NCI-H510A (cell line): Measurements from ENCODE around the gene NTNG1.
"Not testable (repeated sequence)": the region's sequence is repeated elsewhere in the genome, so short reads cannot be mapped to it uniquely, and the experiment has no call there.

ENCODE experiments used
- DNase-seq: peaks from one replicate; lab custom pipeline; 2025; lab: John Stamatoyannopoulos, UW

The NTNG1 gene

GRCh38 chr1:107200631-107201030 lies 59.8 kb downstream of the NTNG1 start:
- no peak for DNase-seq

DNA sequence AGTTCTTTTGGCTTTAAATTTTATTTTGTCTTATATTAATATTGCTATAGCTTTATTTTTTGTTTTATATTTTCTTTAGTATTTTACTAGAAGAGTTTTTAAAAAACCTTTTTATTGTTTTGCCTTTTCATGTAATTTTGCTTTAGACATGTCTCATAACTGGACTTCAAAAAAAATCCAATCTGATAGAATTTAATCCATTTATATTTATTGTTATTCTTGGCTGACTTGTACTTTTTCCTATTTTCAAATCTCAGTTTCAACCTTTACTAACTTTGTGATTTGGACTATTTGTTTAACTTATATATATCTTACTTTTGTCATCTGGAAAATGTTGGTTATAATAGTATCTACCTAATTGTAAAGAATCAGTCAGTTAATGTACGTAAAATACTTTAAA lies 61.2 kb downstream of the NTNG1 start:
- DNase-seq, result no peak

DNA sequence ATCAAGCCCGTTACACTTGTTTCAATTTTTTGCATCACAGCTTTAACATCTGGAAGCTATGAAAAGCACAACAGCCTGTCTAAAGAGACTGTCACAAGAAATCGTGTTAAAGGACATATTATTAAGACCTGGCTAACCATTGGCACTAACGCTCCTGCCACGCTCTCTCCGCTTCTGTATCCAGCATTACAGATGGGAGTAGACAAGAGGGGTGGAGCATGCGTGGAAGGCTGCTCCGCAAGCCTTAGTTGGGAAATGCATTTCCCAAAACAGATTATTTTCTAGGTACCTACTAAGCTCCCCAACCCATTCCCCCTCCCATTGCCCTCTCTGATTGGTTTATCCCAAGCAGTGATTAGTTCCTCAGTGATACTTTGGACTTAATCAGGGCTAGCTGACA lies 72.4 kb downstream of the NTNG1 start:
- no peak for DNase-seq

GRCh38 chr1:107220036-107220435 lies 79.2 kb downstream of the NTNG1 start:
- DNase-seq, result no peak

DNA sequence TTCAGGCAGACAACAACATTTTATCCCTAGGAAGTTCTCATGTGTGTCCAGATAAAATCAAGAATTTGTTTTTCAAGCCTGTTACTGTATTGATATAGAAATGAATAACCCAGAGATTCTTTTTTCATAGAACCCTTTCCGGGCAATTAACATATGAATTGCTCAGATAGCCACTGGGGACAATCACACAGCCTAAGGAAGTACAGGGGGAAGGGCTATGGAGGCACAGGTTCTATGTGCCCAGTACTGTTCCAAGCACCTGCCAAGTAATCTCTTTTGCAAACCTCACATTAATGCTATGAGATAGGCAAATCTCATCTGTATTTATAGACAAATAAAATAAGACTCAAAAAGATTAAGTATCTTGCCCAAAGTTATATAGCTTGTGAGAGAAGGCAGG lies 84.9 kb downstream of the NTNG1 start:
- no peak for DNase-seq

DNA sequence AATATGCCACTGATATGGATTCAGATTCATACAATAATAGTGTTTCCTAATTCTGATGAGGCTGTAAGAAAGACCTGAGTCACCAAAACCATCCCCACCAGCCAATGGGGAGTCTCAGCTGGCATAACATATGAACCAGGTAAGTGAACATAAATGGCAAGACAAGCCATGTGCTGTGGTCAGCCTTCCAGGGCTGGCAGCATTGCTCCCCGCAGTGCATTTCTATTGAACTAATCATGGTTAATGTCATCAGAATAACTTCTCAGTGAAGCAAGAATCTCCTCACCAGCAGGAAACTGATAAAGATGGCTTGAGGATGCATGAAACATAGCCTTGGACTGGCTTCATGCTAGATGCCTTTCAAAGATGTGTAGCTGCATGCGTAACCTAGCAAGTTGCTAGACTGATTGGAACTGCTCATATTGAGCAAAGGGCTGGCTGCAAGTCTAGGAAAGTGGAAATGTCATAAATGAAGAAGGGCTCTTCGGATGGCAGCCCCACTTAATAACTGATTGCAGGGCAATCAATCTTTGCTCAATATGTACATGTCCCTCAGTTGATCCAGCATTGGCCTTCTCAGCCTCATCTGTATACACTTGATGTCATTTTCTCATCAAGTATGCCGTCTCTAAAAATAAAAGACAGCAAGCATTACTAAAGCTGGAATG lies 88.0 kb downstream of the NTNG1 start:
- no peak for DNase-seq

- DNase-seq, result no peak
These were observed 88.9 kb downstream of the NTNG1 start for GRCh38 chr1:107229711-107230110.

DNA sequence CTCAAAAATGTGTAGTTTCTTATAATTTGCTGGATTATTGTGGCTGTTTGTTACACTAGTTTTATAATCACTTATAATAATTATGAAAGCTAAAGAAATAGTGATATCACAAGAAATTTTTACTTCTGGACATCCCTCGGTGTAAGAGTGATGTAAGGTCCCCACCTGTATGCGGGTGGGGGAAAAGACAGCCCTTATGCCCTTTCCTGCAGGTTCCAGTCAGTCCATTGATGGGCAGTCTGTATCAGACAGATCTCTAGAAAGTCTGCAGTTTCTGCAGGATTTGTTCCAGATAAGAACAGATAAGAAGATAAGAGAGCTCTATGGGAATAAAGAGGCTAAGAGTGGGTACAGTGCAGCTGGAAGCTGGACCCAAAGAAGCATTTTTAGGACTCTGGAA lies 89.3 kb downstream of the NTNG1 start:
- DNase-seq, result no peak

GRCh38 chr1:107231291-107231690 lies 90.5 kb downstream of the NTNG1 start:
- no peak for DNase-seq

DNA sequence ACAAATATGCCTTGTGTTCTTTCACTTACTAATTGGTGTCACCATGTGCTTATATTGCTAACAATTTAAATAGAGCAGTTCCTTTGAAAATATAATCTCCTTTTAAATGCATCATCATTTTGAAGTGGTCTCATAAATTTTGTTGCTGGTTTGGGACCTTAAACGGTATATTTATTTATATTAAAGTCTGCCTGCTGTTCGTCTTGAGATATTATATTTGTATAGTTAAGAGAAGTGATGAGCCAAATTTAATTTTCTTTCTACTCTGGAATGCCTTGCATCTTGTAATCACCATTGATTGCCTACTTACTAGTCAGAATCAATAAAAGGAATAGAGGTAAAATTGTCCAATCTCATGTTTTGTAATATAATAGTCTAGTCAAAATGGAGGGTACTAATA lies 91.6 kb downstream of the NTNG1 start:
- DNase-seq, result no peak

- not testable (repeated sequence) for DNase-seq
These were observed 95.9 kb downstream of the NTNG1 start for GRCh38 chr1:107236760-107237159.

DNA sequence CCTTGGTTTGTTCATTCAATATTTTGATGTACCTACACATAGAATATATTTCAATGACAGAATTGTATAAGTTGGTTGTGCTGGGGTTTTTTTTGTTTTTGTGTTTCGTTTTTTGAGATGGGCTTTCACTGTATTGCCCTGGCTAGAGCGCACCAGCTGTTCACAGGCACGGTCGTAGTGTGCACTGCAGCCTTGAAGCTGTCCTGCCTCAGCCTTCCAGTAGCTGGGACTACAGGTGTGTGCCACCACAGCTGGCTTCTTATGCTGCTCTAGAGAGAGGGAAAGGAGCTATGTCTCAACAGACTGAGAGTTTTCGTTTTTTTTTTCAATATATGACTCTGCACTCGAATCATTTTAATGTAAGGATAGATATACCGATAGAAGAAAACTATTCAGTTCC lies 102.6 kb downstream of the NTNG1 start:
- no peak for DNase-seq

DNA sequence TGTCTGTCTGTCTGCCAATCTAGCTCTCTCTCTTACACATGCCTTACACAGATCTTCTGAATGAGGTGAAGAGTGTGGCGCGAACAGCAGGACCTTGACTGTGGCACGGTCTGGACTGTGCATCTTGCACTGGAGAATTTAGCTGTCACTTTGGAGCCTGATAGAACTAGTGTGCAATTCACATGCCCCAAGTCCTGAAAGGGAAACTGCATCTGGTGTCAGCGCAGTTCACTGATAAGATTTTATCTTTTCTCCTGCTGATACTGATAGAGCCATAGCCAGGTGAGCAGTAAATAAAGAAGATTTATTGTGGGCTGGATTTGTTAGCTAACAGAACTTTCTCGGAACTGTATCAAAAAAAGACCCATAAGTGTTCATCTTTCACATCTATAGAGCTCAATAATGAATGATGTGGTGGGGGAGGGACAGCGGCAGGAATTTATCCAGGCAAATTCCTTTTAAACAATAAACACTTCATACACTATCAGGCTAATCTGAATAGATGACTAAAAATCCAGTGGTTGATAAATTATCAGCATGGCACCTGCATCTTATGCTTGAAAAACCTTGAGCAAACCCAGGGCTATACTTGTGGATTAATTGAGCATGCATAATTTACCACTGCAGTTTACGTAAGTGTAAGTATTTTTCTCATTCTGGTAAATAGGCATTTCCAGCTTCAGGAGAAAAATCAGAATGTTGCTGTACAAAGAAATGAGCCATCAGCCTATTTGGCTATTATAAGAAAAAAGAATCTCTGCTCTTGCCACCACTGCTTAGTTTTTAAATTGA lies 104.1 kb downstream of the NTNG1 start:
- no peak for DNase-seq

GRCh38 chr1:107246775-107247345 lies 106.0 kb downstream of the NTNG1 start:
- DNase-seq, result no peak

DNA sequence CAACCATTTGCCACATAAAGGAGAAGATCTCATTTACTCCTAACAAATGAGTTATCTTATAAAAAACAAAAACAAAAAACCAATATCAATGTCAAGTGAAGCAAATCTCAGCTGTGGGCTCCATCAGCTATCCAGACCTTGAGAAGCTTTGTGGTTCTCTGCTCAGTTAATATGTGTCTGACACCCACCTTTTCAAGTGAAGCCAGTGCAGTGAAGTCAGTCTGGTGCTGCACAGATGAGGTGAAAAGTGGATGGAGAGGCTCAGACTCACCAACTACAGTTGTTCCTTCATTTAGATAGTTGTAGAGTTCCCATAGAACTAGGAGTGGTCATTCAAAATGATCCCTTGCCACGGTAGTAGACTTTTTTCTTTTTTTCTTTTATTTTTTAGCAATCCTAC lies 106.8 kb downstream of the NTNG1 start:
- DNase-seq, result no peak

DNA sequence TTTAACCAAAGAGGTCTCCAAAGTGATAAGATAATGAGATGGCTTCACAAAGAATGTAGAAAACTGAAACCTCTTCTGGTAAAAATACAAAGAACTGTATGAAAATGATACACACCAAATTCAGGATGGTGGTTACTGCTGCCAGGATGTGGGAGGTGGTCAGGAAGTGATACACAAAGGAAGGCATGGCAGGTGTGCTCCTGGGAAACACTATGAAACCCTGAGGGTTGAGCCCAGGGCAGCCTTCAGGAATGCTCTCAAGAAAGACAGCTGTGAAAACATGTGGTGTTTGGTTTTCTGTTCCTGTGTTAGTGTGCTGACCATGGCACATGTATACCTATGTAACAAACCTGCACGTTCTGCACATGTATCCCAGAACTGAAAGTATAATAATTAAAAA lies 109.3 kb downstream of the NTNG1 start:
- DNase-seq, result peak; percentile 24

- no peak for DNase-seq
These were observed 110.2 kb downstream of the NTNG1 start for GRCh38 chr1:107251083-107251482.

GRCh38 chr1:107251839-107252238 lies 111.0 kb downstream of the NTNG1 start:
- DNase-seq, result no peak

DNA sequence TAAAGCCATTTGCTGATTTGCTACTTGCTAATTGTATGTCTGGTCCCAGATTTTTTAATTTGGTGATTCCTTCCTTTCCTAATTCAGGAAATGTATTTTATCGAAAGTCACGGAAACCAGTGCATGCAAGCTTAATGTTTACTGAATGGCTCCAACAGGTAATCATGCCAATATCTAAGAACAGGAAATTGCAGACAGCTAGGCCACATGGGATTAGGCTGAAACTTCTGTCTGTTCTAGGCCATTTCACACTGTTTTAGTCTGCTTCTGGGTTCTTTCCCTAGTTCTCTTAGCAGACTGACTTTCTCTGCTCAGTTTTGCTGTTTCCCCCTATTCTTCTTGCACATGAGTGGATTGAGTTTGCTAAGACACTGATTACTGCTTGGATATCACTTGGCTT lies 111.4 kb downstream of the NTNG1 start:
- no peak for DNase-seq

DNA sequence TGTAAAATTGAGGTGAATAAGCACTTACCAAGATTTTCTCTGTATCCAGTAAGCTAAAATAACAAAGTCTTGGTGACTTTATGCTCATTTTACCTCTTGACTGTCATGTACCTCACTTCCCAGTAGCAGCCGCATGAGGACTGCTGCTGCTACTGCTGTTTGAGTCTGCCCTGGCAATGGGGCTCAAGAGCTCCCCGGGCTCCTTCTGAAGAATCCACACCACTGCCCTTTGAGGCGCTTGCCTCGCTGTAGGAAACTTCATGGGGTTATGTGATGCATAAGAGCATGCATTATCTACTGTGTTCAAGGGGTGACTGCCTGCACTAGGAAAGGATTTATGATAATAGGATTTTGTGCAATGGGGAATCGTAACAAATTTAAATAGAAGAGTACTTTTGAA lies 113.5 kb downstream of the NTNG1 start:
- DNase-seq, result no peak

DNA sequence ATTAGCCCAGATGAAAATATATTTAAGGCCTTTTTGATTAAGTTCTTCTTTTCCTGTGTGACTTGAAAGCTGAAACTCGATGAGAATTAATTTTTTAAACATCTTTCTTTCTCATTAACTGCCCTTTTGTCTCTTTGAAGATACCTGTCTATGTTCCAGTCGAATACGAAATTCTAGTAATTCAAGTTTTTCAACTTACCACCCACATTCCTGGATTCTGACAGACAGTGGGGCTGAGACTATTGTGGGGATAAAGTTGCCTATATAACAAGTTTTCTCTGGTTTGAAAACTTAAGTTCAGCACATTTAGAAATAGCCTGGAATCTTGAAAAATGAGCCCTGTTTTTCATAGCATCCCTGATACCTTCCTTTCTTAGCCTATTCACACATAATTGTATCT lies 114.6 kb downstream of the NTNG1 start:
- no peak for DNase-seq

DNA sequence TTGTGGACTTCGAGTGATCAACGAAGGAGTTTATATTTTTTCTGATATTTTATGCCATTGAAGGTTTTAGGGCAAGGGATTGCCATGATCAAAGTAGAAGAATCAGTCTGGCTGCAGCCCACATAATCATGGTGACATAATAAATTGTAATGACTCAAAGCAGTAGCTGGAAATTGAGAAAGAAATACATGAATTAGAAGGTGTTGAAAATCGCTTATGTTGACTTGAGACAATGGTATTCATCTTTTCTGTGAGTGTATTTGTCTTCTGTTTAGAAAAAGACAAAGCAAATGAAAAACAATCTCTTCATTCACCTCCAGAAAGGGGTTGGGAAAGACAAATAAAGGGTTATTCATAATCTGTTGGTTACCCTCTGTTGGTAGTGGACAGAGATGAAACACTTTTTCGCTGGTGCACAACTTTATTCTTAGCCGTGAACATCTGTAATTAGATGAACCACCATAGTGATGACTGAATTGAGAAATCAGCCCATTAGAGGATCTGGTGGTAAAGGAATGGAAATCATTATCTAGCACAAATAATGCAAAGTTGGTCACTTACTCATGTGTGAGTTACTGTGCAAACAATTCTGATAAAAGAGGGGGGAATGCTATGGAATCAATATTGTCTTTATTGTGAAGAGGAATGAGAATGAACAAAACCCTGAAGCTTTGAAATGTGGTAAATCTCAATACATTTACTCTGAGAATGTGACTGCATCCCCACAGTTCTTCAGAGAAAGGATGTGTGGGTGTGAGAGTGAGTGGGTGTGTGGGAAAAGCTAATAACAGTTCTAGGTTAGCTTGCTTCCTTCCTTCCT lies 121.8 kb downstream of the NTNG1 start:
- DNase-seq, result no peak
